Esophagus squamous epithelium (tissue), 4 donors: Measurements from ENCODE around the gene RNF208.

ENCODE experiments used
- CTCF ChIP-seq, 6 experiments: fragments of 450-650 bp in 4 of 6; fragments of 200-600 bp in 2 of 6; sonication (generic) in 2 of 6; IDR thresholded peaks; one replicate each; pipeline ENCODE4 v1.5.1; 2016 to 2019; ENCODE audit warnings: antibody characterized with exemption in 6 of 6, mild to moderate bottlenecking in 4 of 6, moderate library complexity in 4 of 6
- POLR2A ChIP-seq, 4 donors: fragments of 450-650 bp; IDR thresholded peaks; one replicate each; pipeline ENCODE4 v1.6.1; 2017; ENCODE audit warnings: antibody characterized with exemption in 4 of 4, mild to moderate bottlenecking in 4 of 4, moderate library complexity in 3 of 4

DNA sequence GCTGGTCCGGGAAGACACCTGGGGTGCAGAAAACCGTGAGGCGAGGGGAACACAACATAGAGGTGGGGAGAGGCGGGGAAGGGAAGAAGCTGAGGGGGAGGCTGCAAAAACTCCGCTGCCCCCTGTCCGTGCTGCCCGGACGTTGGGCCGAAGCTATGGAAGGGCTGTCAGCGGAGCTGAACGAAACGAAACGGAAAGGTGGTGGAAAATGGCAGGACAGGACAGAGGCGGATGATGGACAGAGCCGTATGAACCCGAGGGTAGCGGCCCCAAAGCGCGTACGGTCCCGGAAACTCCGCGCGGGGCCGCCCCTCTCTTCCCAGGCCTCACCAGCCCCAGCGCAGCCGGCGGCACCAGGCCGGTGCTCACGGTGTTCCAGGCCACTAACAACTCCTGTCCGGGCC is 34.0 kb downstream of the RNF208 start:
- TF ChIP-seq CTCF (IDR thresholded peaks at IDR 0.05) = no peak
- no peak for TF ChIP-seq POLR2A (IDR thresholded peaks at IDR 0.05)
